HepG2 (cell line): ENCODE data around the gene TRIM7. TPM values are rescaled to one million over a fixed set of nuclear protein-coding genes. Genes with fewer than 3 reads are reported as not detected.

Source experiments
- ATAC-seq: fragments of 200-7000 bp; cut with Tn5 transposase; 3 replicates; pipeline ENCODE4 v1.9.1; 2020; ENCODE audit warnings: mild to moderate bottlenecking, moderate library complexity
- BruUV-seq: library from RNA; stranded (reverse); fragments of 400-500 nt; replicated peaks from 2 replicates; lab custom pipeline; 2021; lab: Mats Ljungman, UMichigan
- CTCF ChIA-PET: fragments of 300-600 bp; formaldehyde crosslinking; extraction: SDS; loops from one replicate; lab custom pipeline; 2021; ENCODE audit warnings: low total read pairs, inconsistent platforms, low intra/inter-chr PET ratio; lab: Yijun Ruan, JAX
- POLR2A ChIA-PET: fragments of 350-600 bp; sonication (Branson Sonifier 250); formaldehyde crosslinking; loops from one replicate; lab custom pipeline; 2020; ENCODE audit warnings: antibody characterized with exemption, inconsistent platforms; lab: Yijun Ruan, JAX
- DNase-seq: peaks from one replicate; pipeline ENCODE4 v3.0.0-alpha.2; 2015; ENCODE audit warnings: low spot score
- FAIRE-seq: peaks from 3 replicates; lab custom pipeline; 2011; peaks lifted over from hg19 to GRCh38; lab: Jason Lieb, UNC
- H2AFZ ChIP-seq: one replicate; pipeline ENCODE4 v1.6.1; 2011; ENCODE audit warnings: low read length, inconsistent platforms
- H3K27ac ChIP-seq: fragments of 300-600 bp; 3 replicates; pipeline ENCODE4 v1.8.0; 2011; ENCODE audit warnings: mixed run types, mild to moderate bottlenecking, mixed read lengths, low read length, inconsistent platforms; ENCODE audit not compliant: insufficient read depth; ENCODE audit errors: extremely low read length
- H3K27me3 ChIP-seq, 2 experiments: fragments of 200-600 bp in 1 of 2; 2 replicates in 1 of 2; 3 replicates in 1 of 2; pipeline versions ENCODE4 v1.6.0 to v1.8.0; 2011; ENCODE audit warnings: low read length in 2 of 2, mild to moderate bottlenecking in 2 of 2, moderate library complexity in 2 of 2, inconsistent platforms in 1 of 2; ENCODE audit not compliant: insufficient read depth in 2 of 2, control insufficient read depth in 1 of 2
- H3K36me3 ChIP-seq, 2 experiments: fragments of 200-600 bp in 1 of 2; replicated peaks in 1 of 2; 2 replicates in 1 of 2; 3 replicates in 1 of 2; pipeline versions ENCODE4 v1.5.1 to v1.8.0; 2011; ENCODE audit warnings: low read length in 2 of 2, inconsistent platforms in 1 of 2; ENCODE audit not compliant: insufficient read depth in 2 of 2, control insufficient read depth in 1 of 2
- H3K4me1 ChIP-seq: 2 replicates; pipeline ENCODE4 v1.5.1; 2012; ENCODE audit warnings: low read length, inconsistent platforms; ENCODE audit not compliant: insufficient read depth
- H3K4me2 ChIP-seq: 2 replicates; pipeline ENCODE4 v1.6.0; 2011; ENCODE audit warnings: low read depth, low read length, inconsistent platforms
- H3K4me3 ChIP-seq, 3 experiments: fragments of 200-600 bp in 1 of 3; sonication (generic), shearing (Covaris generic) in 1 of 3; replicated peaks in 1 of 3; 2 replicates each; pipeline ENCODE4 v1.5.1; 2011 to 2016; ENCODE audit warnings: low read length in 3 of 3, inconsistent platforms in 2 of 3, low read depth in 2 of 3, mild to moderate bottlenecking in 2 of 3, control low read depth in 1 of 3, mixed read lengths in 1 of 3; ENCODE audit not compliant: insufficient read depth in 1 of 3
- H3K79me2 ChIP-seq: one replicate; pipeline ENCODE4 v1.6.1; 2011; ENCODE audit warnings: low read length, inconsistent platforms; ENCODE audit not compliant: insufficient read depth
- H3K9ac ChIP-seq: 2 replicates; pipeline ENCODE4 v1.6.0; 2011; ENCODE audit warnings: mild to moderate bottlenecking, low read depth, low read length, inconsistent platforms; ENCODE audit not compliant: insufficient read depth
- H3K9me3 ChIP-seq: 2 replicates; pipeline ENCODE4 v1.5.1; 2012; ENCODE audit warnings: mild to moderate bottlenecking, low read length
- H4K20me1 ChIP-seq: 2 replicates; pipeline ENCODE4 v1.6.0; 2011; ENCODE audit warnings: inconsistent platforms, mild to moderate bottlenecking, low read length, moderate library complexity; ENCODE audit not compliant: insufficient read depth
- FIP1L1 ChIP-seq: fragments of 200-400 bp; formaldehyde crosslinking; IDR thresholded peaks from 2 replicates; pipeline ENCODE4 v1.6.1; 2018; ENCODE audit warnings: low read depth, mild to moderate bottlenecking, low read length, moderate library complexity, borderline replicate concordance; ENCODE audit not compliant: insufficient read depth
- GABPA ChIP-seq, 2 experiments: IDR thresholded peaks; 2 replicates each; pipeline ENCODE4 v1.6.1; 2011 to 2016; ENCODE audit warnings: low read depth in 2 of 2, low read length in 1 of 2, missing biosample characterization in 1 of 2, missing genetic modification characterization in 1 of 2
- ISL2 ChIP-seq: sonication (generic); formaldehyde crosslinking; IDR thresholded peaks from 2 replicates; pipeline ENCODE4 v1.5.0; 2020; ENCODE audit warnings: missing genetic modification reagents
- PAF1 ChIP-seq: IDR thresholded peaks from 2 replicates; pipeline ENCODE4 v1.6.1; 2016; ENCODE audit warnings: missing genetic modification reagents, missing compliant biosample characterization
- PAWR ChIP-seq: sonication (generic); formaldehyde crosslinking; IDR thresholded peaks from 2 replicates; pipeline ENCODE4 v1.4.0; 2020; ENCODE audit warnings: missing genetic modification reagents, mild to moderate bottlenecking, borderline replicate concordance
- SNAPC4 ChIP-seq: sonication (generic); formaldehyde crosslinking; IDR thresholded peaks from 2 replicates; pipeline ENCODE4 v1.4.0; 2020; ENCODE audit warnings: mild to moderate bottlenecking, missing genetic modification reagents
- SOX5 ChIP-seq: IDR thresholded peaks from 2 replicates; pipeline ENCODE4 v1.6.1; 2016; ENCODE audit warnings: borderline replicate concordance
- USF2 ChIP-seq, 2 experiments: sonication (generic) in 1 of 2; formaldehyde crosslinking in 1 of 2; IDR thresholded peaks; 2 replicates each; pipeline versions ENCODE4 v1.5.1 to v1.6.1; 2011 to 2020; ENCODE audit warnings: borderline replicate concordance in 1 of 2, low read depth in 1 of 2, low read length in 1 of 2, mild to moderate bottlenecking in 1 of 2, missing genetic modification reagents in 1 of 2, moderate library complexity in 1 of 2
- ZBTB42 ChIP-seq: sonication (generic); formaldehyde crosslinking; IDR thresholded peaks from 2 replicates; pipeline ENCODE4 v1.5.0; 2020; ENCODE audit warnings: mild to moderate bottlenecking, missing genetic modification reagents
- ZNF20 ChIP-seq: sonication (generic); formaldehyde crosslinking; IDR thresholded peaks from 2 replicates; pipeline ENCODE4 v1.4.0; 2020; ENCODE audit warnings: mild to moderate bottlenecking, moderate library complexity, missing genetic modification reagents
- ZNF235 ChIP-seq: sonication (generic); formaldehyde crosslinking; IDR thresholded peaks from 2 replicates; pipeline ENCODE4 v1.8.1; 2023; ENCODE audit warnings: mild to moderate bottlenecking, missing genetic modification reagents, borderline replicate concordance
- WGBS: methylation state at CpG from one replicate; pipeline ENCODE4 v1.1.6; 2017; ENCODE audit warnings: low lambda C conversion rate; 5-methylcytosine and 5-hydroxymethylcytosine counted together
- in situ Hi-C: cut with HindIII; loops from 2 replicates; pipeline ENCODE4 v1.10.0; 2017; ENCODE audit warnings: low pct_unique_long_range_greater_than_20kb; ENCODE audit not compliant: extremely low pct_ligation_motif_present
- intact Hi-C: fragments of 100-400 bp; cut with micrococcal nuclease; formaldehyde crosslinking; loops from one replicate; pipeline ENCODE4 v1.10.0; 2022; ENCODE audit not compliant: unreplicated experiment
- polyA plus RNA-seq, 8 experiments: library from polyadenylated mRNA; depleted of rRNA in 3 of 8; stranded (reverse) in 7 of 8; unstranded in 1 of 8; fragments of >200 nt; fragmentation: Illumina TruSeq in 4 of 8; extraction: Trizol in 4 of 8; gene quantifications; 2 replicates each; pipeline versions ENCODE4 v1.2.1 to v1.2.3, GENCODE V29; 2011 to 2016; ENCODE audit warnings: low read depth in 4 of 8, missing spikeins in 1 of 8, mixed read lengths in 1 of 8; ENCODE audit not compliant: insufficient read depth in 1 of 8
- total RNA-seq, 5 experiments: library from RNA; depleted of rRNA; stranded (reverse); fragments of >200 nt; fragmentation: Illumina TruSeq; extraction: Trizol; gene quantifications; 2 replicates each; pipeline ENCODE4 v1.2.3, GENCODE V29; 2016; ENCODE audit warnings: low read depth in 1 of 5

The TRIM7 gene
- total and polyA plus RNA-seq, 2 of the 13 experiments (the other 11 are each of a cell fraction or from before 2014, with no cell fraction given): 0.13 TPM; not detected in 1

- Histone ChIP-seq H3K36me3 (no peaks in the 10 kb centered on the region), H3K4me1 (peaks cover 28% of the 10 kb centered on the region), H2AFZ (no peak overlapping the region), H3K4me3 (no peak overlapping the region), H3K4me2 (no peak overlapping the region), H3K79me2 (no peaks in the 10 kb centered on the region), H3K27me3 (peaks cover 0 to 15% of the 10 kb centered on the region in 2 experiments; a peak in 1 of 5 replicates), H3K27ac (no peak overlapping the region), H4K20me1 (no peaks in the 10 kb centered on the region), H3K9ac (no peak overlapping the region), H3K9me3 (no peaks in the 10 kb centered on the region)
- TF ChIP-seq FIP1L1 (no peak), PAF1 (CRISPR knock-in tag) (no peak), SNAPC4 (CRISPR knock-in tag) (no peak), ZNF20 (CRISPR knock-in tag) (no peak), ZNF235 (CRISPR knock-in tag) (no peak), USF2 (IDR thresholded peaks at IDR 0.05; ENCODE audit: low read depth, low read length) (no peak), USF2 (CRISPR knock-in tag; IDR thresholded peaks at IDR 0.05; ENCODE audit: borderline replicate concordance) (no peak), ZBTB42 (CRISPR knock-in tag) (no peak), PAWR (CRISPR knock-in tag) (no peak), GABPA (IDR thresholded peaks at IDR 0.05; ENCODE audit: low read depth, low read length) (no peak), GABPA (CRISPR knock-in tag; IDR thresholded peaks at IDR 0.05; ENCODE audit: low read depth) (no peak), ISL2 (CRISPR knock-in tag) (no peak), SOX5 (no peak)
- in situ Hi-C loops: no loop called here
- no peak for DNase-seq
- intact Hi-C loops: no loop called here
- WGBS: 100% methylated on average over 2 of the region's 2 CpGs
- CTCF ChIA-PET: no interaction called here
- no TSS peak for BruUV-seq
- POLR2A ChIA-PET: interaction anchor here (7.2 kb wide), 1 partner anchor 11 kb away, joined by 104 read pairs; the partner anchor contains the start of gene TRIM7
- no peak for FAIRE-seq
- ATAC-seq: no peak
These were observed 11.3 kb downstream of the TRIM7 start for GRCh38 chr5:181193656-181194055.
